ENCODE measurements around the gene AADAT.
"Not testable (repeated sequence)": the region's sequence is repeated elsewhere in the genome, so short reads cannot be mapped to it uniquely, and the experiment has no call there.

AADAT gene

DNA sequence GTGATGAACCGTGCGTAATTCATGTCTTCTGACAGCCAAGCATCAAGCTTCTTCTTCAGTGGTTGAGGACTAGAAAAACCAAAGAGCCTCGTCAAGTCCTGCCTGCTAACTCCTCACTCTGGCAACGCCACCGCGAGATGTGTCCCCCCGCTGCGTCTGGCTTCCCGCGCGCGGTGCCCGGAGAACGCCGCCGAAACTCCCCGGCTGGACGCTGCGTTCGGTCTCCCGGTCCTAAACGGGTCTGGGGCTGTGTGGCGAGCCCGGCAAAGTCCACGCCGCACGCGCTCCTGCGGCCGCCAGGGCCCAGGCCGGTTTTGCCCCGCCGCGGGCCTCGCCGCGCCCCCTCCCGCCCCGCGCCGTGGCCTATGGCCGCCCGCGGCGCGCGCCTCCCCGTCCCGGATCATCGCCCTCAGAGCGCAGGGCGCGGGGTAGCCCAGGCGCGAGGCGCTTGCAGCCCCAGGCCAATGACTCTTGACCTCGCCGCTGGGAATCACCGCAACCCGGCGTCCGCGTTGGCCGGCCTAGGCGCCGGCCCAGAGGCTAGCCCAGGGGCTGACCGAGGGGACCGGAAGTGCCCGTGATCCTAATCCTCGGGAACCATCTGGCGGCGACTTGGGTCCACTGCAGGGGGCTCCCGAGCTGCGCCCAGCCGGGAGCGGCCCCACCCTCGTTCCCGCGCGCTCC is at the start of gene AADAT:
Gene AADAT, minus strand, starts transcription at position 289 of the 684 bp plus-strand sequence. Its CDS starts 266 bp downstream, at position 23.
- peak; percentile 2 for DNase-seq

DNA sequence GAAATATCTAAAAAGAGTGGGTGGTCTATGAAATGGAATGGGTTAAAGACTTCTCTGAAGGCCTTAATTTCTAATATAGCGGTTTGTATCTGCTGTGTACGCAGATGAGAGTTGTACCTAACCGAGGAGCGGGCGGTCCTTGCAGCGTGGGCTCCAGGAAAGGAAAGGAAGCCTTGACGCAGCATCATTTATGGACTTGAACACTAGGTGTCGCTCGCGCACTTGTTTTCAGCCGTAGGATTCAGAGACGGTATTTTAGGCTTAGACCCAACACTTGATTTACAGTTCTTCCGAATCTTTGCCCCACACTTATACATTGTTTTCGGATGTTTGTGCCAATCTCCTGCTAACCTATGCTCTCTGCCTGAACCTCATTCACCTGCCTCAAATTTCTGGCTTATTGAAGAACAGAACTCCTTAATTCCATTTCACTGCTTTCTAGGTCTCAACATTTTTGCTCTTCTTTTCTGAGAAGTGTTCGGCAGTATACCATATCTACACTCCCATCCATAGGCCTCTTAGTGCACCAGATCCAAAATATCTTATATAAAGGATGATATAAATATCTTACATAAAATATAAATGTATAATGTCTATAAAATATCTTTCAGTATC is 48.9 kb upstream of the AADAT start:
- DNase-seq, result peak; percentile 6

DNA sequence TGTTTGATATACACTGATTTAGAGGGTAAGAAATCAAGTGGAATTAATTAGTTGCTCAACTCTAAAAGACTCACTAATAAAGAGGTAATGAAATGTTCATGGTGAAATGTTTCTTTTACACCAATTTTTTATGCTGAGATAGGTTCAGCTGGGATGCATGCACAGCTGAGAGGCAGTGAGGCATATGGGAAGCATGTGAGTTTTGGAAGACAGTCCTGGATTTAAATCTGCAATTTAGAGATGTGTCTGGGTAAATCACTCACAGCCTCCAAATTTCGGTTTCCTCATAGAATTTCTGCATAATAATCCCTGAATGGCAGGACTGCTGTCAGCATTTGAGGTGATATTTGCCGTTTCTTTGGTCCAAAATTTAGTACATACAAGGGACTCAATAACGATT is 48.2 kb upstream of the AADAT start:
- DNase-seq, result no peak

DNA sequence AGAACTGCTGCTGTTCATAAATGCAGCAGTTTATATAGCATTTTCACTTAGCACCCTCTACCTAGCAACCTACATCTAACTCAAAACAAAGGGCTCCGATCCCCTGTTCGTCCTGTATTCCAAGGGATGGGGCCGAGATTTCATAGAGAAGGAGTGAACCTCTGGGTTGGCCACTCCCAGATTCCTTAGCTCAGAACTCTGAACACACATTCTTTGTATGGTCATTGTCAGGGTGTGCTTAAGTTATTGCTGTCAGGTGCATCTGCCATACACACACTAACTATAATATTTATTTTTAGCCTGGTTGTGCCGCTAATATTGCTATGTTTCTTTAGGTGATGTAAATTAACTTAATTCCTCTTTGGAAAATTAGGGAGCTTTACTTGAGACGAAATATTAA is 47.7 kb upstream of the AADAT start:
- DNase-seq, result no peak

DNA sequence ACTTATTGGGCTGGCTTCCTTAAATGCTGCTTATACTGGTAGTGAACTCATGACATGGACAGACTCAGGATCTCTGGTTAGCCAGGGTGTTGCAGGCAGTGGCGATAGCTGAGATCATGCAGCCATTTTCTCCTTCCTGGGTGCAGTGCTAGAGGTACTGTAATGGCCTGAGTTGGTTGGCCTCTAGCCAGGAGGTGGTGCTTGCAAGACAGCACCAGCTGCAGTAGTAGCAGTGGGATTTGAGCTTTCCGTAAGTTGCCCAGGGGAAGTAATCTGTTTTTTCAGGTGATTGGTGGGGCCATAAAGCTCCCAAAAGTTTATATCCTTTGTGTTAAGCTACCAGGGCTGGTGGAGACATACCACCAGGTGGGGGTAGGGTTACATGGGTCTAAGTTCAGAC is 45.1 kb upstream of the AADAT start:
- DNase-seq, result no peak

DNA sequence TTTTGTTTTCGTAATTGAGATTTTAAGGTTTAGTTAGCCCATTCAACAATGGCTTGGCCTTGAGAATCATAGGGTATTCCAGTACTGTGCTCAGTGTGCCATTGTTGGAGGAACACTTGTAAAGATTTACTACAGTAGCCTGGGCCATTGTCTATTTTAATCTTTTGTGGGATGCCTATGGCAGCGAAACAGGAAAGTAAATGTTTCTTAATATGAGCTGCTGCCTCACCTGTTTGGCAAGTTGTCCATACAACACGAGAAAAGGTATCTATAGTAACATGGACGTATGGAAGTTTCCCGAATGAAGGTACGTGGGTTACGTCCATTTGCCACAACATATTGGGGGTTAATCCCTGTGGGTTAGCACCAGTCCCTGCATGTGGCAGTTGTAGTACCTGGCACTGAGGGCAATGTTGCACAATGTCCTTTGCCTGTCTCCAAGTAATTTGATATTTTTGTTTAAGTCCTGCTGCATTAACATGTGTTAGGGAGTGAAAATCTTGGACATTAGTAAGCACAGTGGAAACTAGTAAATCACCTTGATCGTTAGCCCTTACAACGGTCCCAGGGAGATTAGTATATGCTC is 38.6 kb upstream of the AADAT start:
- DNase-seq, result no peak

DNA sequence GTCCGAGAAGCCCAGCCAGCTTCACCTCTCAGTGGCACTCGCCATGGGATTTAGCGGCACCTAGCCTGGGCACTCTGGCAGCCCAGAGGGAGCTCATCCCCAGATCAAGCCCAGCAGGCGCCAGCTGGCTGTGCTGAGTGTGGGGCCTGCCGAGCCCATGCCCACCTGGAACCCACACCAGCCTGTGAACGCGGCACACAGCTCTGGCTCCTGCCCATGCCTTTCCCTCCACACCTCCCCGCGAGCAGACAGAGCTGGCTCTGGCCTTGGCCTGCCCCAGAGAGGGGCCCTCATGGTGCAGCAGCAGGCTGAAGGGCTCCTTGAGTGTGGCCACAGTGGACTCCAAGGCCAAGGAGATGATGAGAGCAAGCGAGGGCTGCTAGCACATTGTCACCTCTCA is 38.0 kb upstream of the AADAT start:
- no peak for DNase-seq

DNA sequence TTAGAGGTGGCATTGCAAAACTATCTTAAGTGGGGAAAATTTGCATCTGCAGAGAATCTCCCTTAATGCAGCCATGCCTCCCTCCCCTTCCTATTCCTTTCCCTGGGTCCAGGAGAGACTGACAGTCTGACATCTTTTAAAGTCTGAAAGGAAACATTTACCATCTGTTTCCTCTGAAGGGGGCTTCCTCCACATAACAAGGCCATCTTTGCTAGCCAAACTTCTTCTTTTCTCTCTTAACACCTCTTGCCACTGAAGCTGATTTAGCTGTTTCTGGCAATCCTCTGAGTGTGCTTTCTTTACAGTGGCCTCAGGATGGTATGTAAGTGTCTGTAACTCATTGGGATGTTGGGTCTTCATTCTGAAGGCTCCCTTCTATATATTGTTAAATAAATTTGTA is 34.6 kb upstream of the AADAT start:
- DNase-seq, result no peak

DNA sequence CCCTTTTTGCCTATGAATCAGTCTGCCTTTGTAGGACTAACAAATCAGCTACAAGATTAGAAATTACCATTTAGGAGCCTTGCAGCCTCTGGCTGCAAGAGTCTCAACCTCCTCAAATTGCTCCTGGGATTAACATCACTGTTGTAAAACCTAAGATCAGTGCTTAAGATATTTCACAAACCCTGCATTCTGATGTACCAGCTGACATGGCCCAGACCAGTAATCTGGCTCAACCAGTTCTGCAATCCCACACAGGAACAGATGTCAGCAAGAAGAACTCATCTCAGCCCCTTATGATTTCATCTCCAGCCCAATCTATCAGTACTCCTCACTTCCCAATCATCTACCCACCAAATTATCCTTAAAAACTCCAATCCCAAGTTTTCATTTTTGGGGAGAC is 32.5 kb upstream of the AADAT start:
- no peak for DNase-seq

DNA sequence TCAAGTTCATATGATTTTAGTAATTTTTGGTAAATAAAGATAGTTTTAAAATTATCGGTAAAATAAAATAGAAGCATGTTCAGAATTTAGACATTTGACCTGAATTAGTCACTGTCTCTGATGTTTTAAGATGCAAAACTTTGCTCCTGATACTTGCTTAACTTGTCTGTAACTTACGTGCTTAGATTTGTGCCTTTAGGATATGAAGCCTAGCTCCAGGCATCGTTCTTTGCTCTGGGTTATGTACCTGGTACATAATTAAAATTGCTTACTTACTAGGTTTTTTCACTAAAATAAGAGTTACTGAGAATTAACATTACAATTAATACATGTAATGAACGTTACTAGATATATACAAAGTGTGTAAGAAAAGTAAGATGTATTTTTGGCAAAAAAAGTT is 24.9 kb upstream of the AADAT start:
- DNase-seq, result no peak

DNA sequence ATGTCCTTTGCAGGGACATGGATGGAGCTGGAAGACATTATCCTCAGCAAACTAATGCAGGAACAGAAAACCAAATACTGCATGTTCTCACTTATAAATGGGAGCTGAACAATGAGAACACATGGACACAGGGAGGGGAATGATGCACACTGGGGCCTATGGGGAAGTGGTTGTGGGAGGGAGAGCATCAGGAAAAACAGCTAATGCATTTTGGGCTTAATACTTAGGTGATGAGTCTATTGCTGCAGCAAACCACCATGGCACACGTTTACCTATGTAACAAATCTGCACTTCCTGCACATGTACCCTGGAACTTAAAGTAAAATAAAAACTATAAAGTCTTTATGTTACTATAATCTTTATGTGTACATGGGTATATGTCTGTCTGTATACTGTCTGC is 24.4 kb upstream of the AADAT start:
- not testable (repeated sequence) for DNase-seq

DNA sequence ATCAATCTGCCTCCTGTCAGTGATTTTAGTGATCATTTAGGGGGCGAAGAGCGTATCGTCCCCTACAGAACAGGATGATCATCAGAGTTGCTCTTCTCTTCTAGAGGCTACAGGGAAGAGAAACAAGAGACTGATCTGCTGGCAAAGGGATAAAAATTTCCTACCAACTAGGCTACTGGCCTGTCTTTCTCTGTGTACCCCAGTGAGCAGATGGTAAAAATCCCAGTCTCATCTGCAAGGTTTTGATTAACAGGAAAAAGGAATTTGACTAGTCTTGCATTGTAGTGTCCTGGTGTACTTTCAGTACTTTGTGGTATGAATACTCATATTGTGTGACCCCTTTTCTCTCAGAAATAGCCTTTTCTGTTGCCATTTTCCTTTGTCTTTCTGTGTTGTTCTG is 21.8 kb upstream of the AADAT start:
- DNase-seq, result no peak

DNA sequence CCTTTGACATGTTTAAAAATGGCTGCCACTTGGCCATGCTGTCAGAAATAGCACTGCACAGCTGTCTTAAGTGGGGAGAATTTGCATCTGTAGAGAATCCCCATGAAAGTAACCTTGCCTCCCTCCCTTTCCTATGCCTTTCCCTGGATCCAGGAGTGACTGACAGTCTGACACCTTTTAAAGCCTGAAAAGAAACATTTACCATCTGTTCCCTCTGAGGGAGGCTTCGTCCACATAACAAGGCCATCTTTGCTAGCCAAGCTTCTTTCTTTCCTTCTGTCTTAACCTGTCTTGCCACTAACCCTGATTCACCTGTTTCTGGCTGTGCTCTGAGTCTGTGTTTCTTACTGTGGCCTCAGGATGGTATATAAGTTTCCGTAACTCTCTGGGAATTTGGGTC is 21.3 kb upstream of the AADAT start:
- no peak for DNase-seq

DNA sequence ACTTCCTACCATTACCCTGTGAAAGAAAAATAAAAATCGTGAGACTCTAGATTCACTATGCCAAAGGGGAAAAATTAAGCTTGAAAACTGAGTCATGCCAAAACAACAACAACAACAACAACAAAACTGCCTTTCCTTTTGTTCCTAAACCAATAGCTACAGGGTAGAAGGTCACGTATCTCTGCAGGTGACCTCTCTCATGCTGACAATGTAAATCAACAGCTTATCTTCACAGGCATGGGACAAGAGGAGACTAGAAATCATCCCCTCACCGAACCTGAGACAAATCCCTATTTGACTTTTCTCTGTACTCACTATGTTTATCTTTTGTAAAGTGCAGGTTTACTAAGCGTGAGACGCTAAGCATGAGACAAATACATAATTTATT is 20.5 kb upstream of the AADAT start:
- no peak for DNase-seq

DNA sequence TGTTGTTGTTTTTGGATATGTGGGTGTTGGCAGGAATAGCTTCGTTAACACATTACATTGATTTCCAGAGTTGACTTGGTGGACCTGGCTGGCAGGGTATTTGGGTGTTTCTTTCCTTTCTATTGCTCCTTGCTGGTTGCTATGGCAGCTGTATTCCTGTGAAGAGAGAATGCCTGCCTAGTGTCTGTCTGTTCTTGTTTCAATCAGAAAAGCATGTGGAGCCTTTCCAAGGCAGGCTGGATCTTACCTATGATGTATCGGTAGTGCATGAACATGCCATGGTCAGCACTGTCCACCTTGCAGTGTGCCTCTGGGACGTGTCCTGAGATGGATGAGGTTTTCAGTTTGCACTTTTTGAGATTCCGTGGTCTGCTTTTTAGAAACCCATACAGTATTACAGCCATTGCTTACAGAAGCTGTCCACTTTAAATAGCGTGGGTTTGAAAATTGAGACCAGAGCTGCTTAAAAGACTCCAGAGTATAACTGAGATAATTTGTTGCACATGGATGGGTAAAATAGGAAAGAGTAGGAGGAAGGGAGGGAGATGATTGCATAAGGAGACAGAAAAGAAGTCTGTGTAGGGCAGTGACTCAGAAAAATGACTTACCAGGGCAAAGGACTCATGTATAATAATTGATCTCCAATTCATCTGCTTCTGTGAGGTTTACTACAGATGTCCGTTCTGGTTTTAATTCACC is 20.0 kb upstream of the AADAT start:
- DNase-seq, result no peak

DNA sequence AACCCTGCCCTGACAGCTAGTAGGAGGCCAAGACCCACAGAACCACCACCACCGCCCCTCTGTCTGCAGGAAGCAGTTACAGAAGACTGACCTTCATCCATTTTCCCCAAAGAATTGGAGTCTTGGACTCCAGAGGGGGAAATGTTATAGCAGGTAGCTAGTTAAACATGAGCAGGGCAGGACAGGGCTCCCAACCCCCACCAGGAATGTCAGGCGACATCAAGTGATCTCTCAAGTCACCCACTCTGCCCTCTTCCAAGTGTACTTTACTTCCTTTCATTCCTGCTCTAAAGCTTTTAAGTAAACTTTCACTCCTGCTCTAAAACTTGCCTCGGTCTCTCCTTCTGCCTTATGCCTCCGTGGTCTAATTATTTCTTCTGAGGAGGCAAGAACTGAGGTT is 17.1 kb upstream of the AADAT start:
- DNase-seq, result no peak

DNA sequence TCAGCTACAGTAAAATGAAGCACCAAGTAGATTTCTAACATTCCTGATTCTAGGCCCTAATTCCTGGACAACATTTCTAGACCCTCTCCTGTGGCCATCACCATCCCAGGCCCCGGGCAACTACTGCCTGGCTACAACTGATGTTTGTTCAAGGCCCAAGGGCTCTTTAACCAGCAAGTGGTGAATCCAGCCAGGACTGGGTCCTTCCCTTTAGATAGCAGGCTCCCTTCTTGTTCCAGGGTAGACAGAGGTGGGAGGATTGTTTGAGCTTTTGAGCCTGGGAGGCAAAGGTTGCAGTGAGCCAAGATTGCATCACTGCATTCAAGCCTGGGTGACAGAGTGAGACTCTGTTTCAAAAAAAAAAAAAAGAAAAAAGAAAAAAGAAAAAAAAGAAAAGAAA is 12.7 kb upstream of the AADAT start:
- DNase-seq, result no peak

DNA sequence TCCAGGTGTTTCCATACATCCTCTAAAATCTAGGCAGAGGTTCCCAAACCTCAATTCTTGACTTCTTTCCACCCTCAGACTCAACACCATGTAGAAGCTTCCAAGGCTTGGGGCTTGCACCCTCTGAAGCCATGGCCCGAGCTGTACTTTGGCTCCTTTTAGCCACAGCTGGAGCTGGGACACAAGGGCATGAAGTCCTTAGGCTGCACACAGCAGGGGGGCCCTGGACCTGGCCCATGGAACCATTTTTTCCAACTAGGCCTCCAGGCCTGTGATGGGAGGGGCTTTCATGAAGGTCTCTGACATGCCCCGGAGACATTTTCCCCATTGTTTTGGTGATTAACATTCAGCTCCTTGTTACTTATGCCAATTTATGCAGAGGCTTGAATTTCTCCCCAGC is 8.4 kb upstream of the AADAT start:
- DNase-seq, result not testable (repeated sequence)

DNA sequence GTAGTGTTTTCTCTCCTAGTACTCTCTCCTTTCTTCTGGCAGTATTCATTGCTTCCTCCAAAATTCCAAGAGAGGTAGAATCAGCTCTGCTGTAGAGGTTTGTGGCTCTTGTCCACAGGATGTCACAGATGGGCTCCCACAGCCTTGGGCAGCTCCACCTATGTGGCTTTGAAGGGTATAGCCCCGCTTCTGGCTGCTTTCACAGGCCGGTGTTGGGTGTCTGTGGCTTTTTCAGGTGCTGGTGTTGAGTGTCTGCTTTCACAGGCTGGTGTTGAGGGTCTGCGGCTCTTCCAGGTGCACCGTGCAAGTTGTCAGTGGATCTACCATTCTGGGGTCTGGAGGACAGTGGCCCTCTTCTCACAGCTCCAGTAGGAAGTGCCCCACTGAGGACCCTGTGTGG is 7.9 kb upstream of the AADAT start:
- no peak for DNase-seq

DNA sequence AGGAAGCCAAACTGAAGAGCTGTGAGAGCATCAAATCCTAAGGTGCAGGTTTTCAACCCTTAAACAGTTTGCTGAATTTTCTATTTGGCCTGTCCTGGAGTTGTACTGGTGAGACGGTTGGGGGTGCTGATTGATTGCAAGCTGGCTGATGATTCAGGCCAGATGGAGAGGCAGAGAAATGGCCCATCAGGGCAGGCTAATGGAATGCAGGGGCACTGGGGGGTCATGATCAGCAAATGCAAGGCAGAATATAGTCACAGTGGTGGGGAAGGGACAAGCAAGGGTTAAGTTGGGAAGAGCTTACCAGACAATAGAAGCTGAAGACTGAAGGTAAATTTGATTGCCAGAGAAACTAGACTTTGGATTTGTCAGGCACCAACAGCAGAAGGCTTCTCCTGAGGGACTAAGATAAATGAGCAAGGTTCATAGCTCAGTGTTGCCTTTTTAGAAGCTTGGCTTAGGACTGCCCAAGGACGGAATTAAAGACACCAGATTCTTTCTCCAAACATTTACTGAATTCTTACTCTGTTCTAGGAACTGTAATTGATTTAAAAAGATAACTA is 4.3 kb upstream of the AADAT start:
- no peak for DNase-seq

DNA sequence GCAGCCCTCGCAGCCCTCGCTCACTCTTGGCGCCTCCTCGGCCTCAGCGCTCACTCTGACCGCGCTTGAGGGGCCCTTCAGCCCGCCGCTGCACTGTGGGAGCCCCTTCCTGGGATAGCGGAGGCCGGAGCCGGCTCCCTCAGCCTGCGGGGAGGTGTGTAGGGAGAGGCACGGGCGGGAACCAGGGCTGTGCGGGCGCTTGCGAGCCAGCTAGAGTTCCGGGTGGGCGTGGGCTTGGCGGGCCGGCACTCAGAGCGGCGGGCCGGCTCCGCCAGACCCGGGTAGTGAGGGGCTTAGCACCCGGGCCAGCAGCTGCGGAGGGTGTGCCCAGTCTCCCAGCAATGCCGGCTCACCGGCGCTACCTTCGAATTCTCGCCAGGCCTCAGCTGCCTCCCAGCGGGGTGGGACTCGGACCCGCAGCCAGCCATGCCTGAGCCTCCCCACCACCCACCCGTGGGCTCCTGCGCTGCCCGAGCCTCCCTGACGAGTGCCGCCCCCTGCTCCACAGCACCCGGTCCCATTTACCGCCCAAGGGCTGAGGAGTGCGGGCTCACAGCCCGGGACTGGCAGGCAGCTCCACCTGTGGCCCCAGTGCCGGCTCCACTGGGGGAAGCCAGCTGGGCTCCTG is 1.4 kb upstream of the AADAT start:
- DNase-seq, result no peak

DNA sequence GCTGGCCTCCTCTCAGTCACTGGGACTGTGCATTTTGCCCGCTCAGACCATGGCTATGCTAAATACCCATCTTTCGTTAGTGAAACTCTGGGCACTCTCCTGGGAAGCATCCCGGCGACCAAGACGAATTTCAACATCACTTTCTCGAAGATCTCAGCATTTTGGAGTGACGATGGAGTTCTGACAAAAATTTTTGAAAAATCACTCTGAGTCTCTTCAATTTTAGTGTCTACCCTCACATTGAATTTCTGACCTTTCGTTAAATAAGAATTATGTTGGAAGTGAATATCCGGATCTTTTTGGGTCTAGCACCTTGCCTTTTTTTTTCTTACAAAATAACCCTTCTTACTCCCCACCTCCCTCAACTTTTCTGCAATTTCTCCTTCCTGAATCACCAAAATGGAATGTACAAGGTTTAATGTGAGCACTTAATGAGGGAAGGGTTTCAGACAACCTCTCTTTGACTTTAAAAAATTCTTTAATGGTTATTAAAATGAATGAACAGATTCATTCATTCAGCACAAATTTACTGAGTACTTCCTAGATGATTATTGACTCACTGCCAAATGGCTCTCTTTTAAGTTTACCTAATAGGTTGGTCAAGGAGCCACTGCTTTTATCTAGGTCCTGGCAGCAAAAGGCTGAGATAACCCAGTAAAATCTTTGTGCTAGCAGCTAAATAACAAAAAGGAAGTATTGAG is 746 bp upstream of the AADAT start:
- DNase-seq, result no peak

DNA sequence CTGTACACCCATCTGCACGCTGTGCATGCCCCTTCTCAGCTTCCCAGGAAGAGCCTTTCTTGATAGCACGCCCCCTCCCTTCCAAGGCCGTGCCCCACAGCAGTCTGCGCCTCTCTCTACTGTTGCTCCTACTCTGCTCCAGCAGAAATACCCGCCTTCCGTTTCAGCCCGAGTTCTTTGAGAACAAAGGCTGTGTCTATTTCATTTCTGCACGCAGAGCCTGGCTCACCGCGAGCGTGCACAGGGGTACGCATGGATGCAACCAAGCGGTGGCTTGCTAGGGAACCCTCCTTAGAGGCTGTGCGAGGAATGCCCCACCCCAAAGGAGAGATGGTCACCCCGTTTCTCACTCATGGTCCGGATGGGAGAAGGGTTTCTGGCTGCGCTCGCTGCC is 485 bp downstream of the AADAT start:
- peak; percentile 23 for DNase-seq
